HepG2 (cell line): ENCODE results near the gene RABGAP1L. TPM values are rescaled to one million over a fixed set of nuclear protein-coding genes. Genes with fewer than 3 reads are reported as not detected.

Experiments
- ATF1 ChIP-seq: IDR thresholded peaks from 2 replicates; pipeline ENCODE4 v1.6.1; 2016; ENCODE audit warnings: mild to moderate bottlenecking, control low read depth
- GABPA ChIP-seq, 2 experiments: IDR thresholded peaks; 2 replicates each; pipeline ENCODE4 v1.6.1; 2011 to 2016; ENCODE audit warnings: low read depth in 2 of 2, low read length in 1 of 2, missing biosample characterization in 1 of 2, missing genetic modification characterization in 1 of 2
- NR2C2 ChIP-seq: sonication (generic); formaldehyde crosslinking; IDR thresholded peaks from 2 replicates; pipeline ENCODE4 v1.4.0; 2020; ENCODE audit warnings: missing genetic modification reagents, mild to moderate bottlenecking, moderate library complexity, borderline replicate concordance
- SRSF1 ChIP-seq: fragments of 200-400 bp; formaldehyde crosslinking; optimal IDR thresholded peaks from 2 replicates; pipeline ENCODE3; 2017; ENCODE audit warnings: mild to moderate bottlenecking, low read depth, low read length, moderate library complexity
- UBTF ChIP-seq: sonication (generic); formaldehyde crosslinking; IDR thresholded peaks from 2 replicates; pipeline ENCODE4 v1.4.0; 2020; ENCODE audit warnings: mild to moderate bottlenecking, missing genetic modification reagents
- ZBTB40 ChIP-seq, 2 experiments: fragments of 450-650 bp in 1 of 2; sonication (generic) in 1 of 2; formaldehyde crosslinking in 1 of 2; IDR thresholded peaks; 2 replicates each; pipeline versions ENCODE4 v1.6.1 to v1.8.0; 2016 to 2022; ENCODE audit warnings: antibody characterized with exemption in 1 of 2, mild to moderate bottlenecking in 1 of 2, missing genetic modification reagents in 1 of 2
- ZNF205 ChIP-seq: IDR thresholded peaks from 2 replicates; pipeline ENCODE4 v1.6.1; 2018; ENCODE audit warnings: missing biosample characterization, missing genetic modification reagents
- ZNF639 ChIP-seq: conservative IDR thresholded peaks from 2 replicates; pipeline ENCODE4 v1.6.1; 2018; ENCODE audit warnings: missing genetic modification reagents
- polyA plus RNA-seq, 8 experiments: library from polyadenylated mRNA; depleted of rRNA in 3 of 8; stranded (reverse) in 7 of 8; unstranded in 1 of 8; fragments of >200 nt; fragmentation: Illumina TruSeq in 4 of 8; extraction: Trizol in 4 of 8; gene quantifications; 2 replicates each; pipeline versions ENCODE4 v1.2.1 to v1.2.3, GENCODE V29; 2011 to 2016; ENCODE audit warnings: low read depth in 4 of 8, missing spikeins in 1 of 8, mixed read lengths in 1 of 8; ENCODE audit not compliant: insufficient read depth in 1 of 8
- total RNA-seq, 5 experiments: library from RNA; depleted of rRNA; stranded (reverse); fragments of >200 nt; fragmentation: Illumina TruSeq; extraction: Trizol; gene quantifications; 2 replicates each; pipeline ENCODE4 v1.2.3, GENCODE V29; 2016; ENCODE audit warnings: low read depth in 1 of 5
- TF ChIP-seq, protein P1 (sequence below): sonication (generic); formaldehyde crosslinking; IDR thresholded peaks from 2 replicates; pipeline ENCODE4 v1.4.0; 2020; ENCODE audit warnings: missing genetic modification reagents, borderline replicate concordance

The RABGAP1L gene
- total and polyA plus RNA-seq, 2 of the 13 experiments (the other 11 are each of a cell fraction or from before 2014, with no cell fraction given) = 7.9 to 22.6 TPM

DNA sequence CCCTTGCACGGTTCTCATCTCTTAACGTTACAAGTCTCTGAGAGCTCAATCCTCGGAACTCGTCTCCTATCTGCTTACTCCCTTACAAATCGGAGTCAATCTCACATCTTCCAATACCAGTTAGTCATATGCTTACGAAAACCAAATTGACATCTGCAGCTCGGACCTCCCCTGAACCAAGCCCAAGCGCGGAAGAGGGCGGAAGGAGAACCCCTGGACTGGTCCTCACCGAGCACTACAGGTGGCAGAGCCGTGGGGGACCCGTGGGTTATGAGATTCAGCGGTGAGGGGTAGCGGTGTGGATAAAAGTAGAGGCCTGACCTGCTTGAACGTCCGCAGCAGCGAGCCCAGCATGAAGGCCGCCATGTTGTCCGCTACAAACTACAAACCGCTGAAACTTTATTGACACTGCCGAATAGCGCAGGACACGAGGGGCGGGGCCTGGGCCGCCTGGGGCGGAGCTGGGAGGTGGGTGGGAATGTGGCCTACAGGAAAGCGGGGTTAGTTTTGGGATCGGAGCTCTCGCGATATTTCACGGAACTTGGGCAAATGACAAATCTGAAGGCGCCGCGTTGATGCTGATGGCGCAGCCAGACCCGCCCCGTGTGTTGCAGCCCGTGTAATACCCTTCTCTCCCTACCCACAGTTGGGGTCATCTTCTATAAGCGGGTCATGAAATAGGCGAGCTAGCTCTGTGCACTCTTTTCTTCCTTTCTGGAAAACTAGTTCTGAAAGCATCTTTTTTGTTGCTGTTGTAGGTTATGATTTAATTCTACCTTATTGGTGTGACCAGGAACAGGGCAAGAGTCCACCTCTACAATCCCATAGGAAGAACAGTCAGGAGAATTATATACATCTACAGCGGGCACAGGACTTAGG lies 864.0 kb downstream of the RABGAP1L start, which contains the start of gene MRPS14 (continued):
- TF ChIP-seq UBTF (CRISPR knock-in tag) (peak; percentile 53; the same call in 1 of the 2 replicates), ATF1 (CRISPR knock-in tag) (peak; percentile 89), SRSF1 (peak; percentile 59), NR2C2 (peak; percentile 28), ZNF205 (CRISPR knock-in tag) (peak; percentile 84), ZNF639 (CRISPR knock-in tag) (peak; percentile 60; the same call in 1 of the 2 replicates), GABPA (IDR thresholded peaks at IDR 0.05; ENCODE audit: low read depth, low read length) (no peak), GABPA (CRISPR knock-in tag; IDR thresholded peaks at IDR 0.05; ENCODE audit: low read depth) (peak; percentile 53), ZBTB40 (IDR thresholded peaks at IDR 0.05) (peak; percentile 100), ZBTB40 (CRISPR knock-in tag; IDR thresholded peaks at IDR 0.05) (peak; percentile 100)
- TF ChIP-seq, protein P1, sequence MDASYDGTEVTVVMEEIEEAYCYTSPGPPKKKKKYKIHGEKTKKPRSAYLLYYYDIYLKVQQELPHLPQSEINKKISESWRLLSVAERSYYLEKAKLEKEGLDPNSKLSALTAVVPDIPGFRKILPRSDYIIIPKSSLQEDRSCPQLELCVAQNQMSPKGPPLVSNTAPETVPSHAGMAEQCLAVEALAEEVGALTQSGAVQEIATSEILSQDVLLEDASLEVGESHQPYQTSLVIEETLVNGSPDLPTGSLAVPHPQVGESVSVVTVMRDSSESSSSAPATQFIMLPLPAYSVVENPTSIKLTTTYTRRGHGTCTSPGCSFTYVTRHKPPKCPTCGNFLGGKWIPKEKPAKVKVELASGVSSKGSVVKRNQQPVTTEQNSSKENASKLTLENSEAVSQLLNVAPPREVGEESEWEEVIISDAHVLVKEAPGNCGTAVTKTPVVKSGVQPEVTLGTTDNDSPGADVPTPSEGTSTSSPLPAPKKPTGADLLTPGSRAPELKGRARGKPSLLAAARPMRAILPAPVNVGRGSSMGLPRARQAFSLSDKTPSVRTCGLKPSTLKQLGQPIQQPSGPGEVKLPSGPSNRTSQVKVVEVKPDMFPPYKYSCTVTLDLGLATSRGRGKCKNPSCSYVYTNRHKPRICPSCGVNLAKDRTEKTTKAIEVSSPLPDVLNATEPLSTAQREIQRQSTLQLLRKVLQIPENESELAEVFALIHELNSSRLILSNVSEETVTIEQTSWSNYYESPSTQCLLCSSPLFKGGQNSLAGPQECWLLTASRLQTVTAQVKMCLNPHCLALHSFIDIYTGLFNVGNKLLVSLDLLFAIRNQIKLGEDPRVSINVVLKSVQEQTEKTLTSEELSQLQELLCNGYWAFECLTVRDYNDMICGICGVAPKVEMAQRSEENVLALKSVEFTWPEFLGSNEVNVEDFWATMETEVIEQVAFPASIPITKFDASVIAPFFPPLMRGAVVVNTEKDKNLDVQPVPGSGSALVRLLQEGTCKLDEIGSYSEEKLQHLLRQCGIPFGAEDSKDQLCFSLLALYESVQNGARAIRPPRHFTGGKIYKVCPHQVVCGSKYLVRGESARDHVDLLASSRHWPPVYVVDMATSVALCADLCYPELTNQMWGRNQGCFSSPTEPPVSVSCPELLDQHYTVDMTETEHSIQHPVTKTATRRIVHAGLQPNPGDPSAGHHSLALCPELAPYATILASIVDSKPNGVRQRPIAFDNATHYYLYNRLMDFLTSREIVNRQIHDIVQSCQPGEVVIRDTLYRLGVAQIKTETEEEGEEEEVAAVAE (CRISPR knock-in tag) = peak; percentile 79
